GM12891 (cell line): Measurements from ENCODE around the gene THAP3.

Experiments
- DNase-seq: peaks from one replicate; pipeline ENCODE4 v3.0.0; 2011; ENCODE audit warnings: low spot score; ENCODE audit not compliant: insufficient read length
- FAIRE-seq: peaks from 2 replicates; lab custom pipeline; 2011; peaks lifted over from hg19 to GRCh38; lab: Jason Lieb, UNC
- PAX5 ChIP-seq: IDR thresholded peaks from 2 replicates; pipeline ENCODE4 v1.6.1; 2011; ENCODE audit warnings: low read length, moderate library complexity, mild to moderate bottlenecking; ENCODE audit not compliant: insufficient read depth, severe bottlenecking
- POLR2A ChIP-seq: IDR thresholded peaks from 2 replicates; pipeline ENCODE4 v1.6.1; 2011; ENCODE audit warnings: low read depth, low read length, control low read depth
- POLR2AphosphoS5 ChIP-seq: IDR thresholded peaks from 2 replicates; pipeline ENCODE4 v1.6.1; 2011; ENCODE audit warnings: low read depth, low read length, control low read depth
- POU2F2 ChIP-seq: IDR thresholded peaks from 2 replicates; pipeline ENCODE4 v1.6.1; 2011; ENCODE audit warnings: low read depth, mild to moderate bottlenecking, control low read depth, low read length, moderate library complexity
- SPI1 ChIP-seq: IDR thresholded peaks from 2 replicates; pipeline ENCODE4 v1.6.1; 2011; ENCODE audit warnings: low read depth, low read length, control low read depth
- TAF1 ChIP-seq: IDR thresholded peaks from 2 replicates; pipeline ENCODE4 v1.6.1; 2011; ENCODE audit warnings: low read depth, low read length, control low read depth

Gene THAP3

GRCh38 chr1:6582370-6582769 lies 42.3 kb upstream of the THAP3 start:
- FAIRE-seq (no peak), DNase-seq (no peak)
- TF ChIP-seq TAF1 = no peak
- TF ChIP-seq SPI1 = peak; percentile 41
- 0 out of 2 replicates have a peak, but pooled peaks have one; percentile 12 for TF ChIP-seq POLR2A
- no peak for TF ChIP-seq POU2F2

- FAIRE-seq (no peak), DNase-seq (no peak)
- no peak for TF ChIP-seq POLR2A
- TF ChIP-seq TAF1 = no peak
- no peak for TF ChIP-seq POLR2AphosphoS5
- TF ChIP-seq SPI1 = no peak
- no peak for TF ChIP-seq POU2F2
- no peak for TF ChIP-seq PAX5
These were observed 40.3 kb upstream of the THAP3 start for GRCh38 chr1:6584126-6585080.

GRCh38 chr1:6585081-6585722 lies 39.5 kb upstream of the THAP3 start:
- no peak for DNase-seq
- no peak for TF ChIP-seq PAX5
- TF ChIP-seq TAF1 = no peak
- TF ChIP-seq POLR2AphosphoS5 = no peak
- TF ChIP-seq SPI1 = no peak
- TF ChIP-seq POLR2A = no peak
- TF ChIP-seq POU2F2 = no peak
- no peak for FAIRE-seq

DNA sequence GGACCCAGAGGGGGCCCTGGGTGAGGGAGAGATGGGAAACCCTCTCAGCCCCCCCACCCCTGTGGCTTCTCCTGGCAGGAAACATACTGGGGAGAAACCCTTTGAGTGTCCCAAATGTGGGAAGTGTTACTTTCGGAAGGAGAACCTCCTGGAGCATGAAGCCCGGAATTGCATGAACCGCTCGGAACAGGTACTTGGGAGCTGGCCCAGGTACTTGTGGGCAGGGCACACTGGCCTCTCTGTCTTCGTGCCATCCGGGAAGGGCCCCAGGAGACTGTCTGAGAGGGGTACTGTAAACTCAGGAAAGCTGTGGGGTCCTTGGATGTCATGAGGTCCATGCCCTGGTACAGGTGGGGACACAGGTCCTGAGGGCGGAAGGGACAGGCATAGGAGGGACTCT lies 38.8 kb upstream of the THAP3 start:
- TF ChIP-seq PAX5 (no peak), TAF1 (no peak), POLR2AphosphoS5 (no peak), SPI1 (no peak), POU2F2 (no peak), POLR2A (no peak)
- DNase-seq = no peak
- FAIRE-seq = no peak

DNA sequence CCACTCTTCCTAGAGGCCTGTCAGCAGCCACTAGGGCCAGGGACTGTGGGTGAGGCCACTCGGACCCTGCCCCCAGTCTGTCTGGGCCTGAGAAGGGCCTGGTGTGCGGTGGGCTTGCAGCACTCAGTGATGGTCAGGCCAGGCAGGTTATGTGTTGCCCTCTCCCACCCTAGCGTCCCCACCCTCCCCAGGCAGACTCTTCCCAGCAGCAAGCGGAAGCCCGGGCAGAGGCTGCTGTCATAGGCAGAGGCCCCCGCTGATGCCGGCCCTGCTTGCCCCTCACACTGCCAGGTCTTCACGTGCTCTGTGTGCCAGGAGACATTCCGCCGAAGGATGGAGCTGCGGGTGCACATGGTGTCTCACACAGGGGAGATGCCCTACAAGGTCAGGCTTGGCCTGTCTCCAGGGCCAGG lies 38.3 kb upstream of the THAP3 start:
- FAIRE-seq (no peak), DNase-seq (no peak)
- TF ChIP-seq PAX5 (no peak), POU2F2 (no peak), POLR2AphosphoS5 (no peak), SPI1 (no peak), TAF1 (no peak)

DNA sequence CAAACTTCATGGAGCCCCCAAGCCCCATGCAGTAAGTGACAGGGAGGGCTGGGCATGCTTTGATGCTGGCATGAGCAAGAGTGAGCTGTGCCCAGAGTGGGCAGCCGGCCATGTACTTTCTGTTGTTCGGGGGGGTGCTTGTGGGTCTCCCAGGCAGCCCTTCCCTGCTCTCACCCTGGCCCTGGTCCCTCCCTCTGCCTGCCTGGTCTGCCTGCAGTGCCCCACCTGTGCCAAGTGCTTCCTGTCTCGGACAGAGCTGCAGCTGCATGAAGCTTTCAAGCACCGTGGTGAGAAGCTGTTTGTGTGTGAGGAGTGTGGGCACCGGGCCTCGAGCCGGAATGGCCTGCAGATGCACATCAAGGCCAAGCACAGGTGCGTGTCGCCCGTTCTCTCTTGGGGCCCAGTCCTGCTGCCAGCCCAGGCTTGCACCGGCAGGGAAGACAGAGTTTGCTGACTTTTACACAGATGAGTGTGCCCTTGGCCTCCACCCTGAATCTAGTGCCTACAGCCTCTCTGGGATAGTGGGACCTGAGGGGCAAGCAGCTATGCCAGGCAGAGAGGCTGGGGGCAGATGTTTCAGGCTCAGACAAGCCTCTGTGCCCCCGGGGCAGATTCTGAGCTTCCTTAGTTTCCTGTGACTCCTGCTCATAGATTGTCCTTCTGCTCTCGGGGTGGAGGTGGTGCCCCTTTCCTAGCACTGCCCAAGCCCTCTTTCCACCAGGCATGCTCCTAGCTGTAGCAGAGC lies 37.2 kb upstream of the THAP3 start:
- DNase-seq (no peak), FAIRE-seq (no peak)
- TF ChIP-seq POLR2AphosphoS5 (no peak), SPI1 (no peak), TAF1 (no peak), POLR2A (no peak), PAX5 (no peak), POU2F2 (no peak)

- TF ChIP-seq POLR2AphosphoS5 = no peak
- FAIRE-seq = no peak
- no peak for DNase-seq
These were observed 36.4 kb upstream of the THAP3 start for GRCh38 chr1:6588128-6588892.

DNA sequence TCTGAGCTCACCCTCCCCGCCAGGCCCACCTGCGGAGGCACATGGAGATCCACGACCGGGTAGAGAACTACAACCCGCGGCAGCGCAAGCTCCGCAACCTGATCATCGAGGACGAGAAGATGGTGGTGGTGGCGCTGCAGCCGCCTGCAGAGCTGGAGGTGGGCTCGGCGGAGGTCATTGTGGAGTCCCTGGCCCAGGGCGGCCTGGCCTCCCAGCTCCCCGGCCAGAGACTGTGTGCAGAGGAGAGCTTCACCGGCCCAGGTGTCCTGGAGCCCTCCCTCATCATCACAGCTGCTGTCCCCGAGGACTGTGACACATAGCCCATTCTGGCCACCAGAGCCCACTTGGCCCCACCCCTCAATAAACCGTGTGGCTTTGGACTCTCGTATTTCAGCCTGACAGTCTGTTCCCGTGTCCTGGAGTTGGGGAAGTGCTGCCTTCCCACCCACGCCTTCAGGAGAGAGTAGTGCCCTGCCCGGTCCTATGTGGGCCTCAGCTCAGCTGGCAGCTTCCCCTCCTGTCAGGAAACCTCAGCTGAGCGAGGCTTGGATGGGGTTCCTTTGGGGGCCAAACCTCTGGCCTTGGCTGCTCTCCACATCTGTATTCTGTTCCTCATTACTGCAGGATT lies 35.7 kb upstream of the THAP3 start:
- FAIRE-seq = no peak
- TF ChIP-seq POLR2AphosphoS5 = no peak
- DNase-seq = no peak

DNA sequence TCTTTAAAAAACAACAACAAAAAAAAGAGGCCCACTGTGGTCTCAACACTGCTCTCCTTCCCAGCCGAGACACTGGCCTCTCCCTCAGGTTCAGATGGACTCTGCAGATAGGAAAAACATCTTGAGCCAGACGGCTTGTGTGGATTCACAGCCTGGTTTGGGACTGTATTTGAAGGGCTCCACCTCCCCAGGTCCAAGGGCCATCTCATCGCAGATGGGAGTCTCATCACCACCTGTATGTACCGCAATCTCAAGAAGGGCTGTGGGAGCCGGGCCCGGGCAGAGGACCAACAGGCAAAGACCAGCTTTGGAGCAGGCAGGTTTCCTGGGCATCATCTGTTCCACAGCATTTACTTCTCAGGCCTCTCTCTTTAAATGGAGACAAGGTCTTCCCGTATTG lies 34.6 kb upstream of the THAP3 start:
- TF ChIP-seq POLR2AphosphoS5 (no peak), PAX5 (no peak), POLR2A (no peak), SPI1 (no peak), POU2F2 (no peak), TAF1 (no peak)
- FAIRE-seq = no peak
- no peak for DNase-seq
